SK-N-SH treated with all-trans-retinoic acid at 6 μM for 48 hours (cell line): ENCODE measurements around the gene PGAP1.

Experiments used
- ESRRG ChIP-seq: fragments of 250-450 bp; sonication (Bioruptor Pico); IDR thresholded peaks from 2 replicates; pipeline ENCODE4 v1.6.1; 2021; ENCODE audit warnings: mild to moderate bottlenecking
- RARB ChIP-seq: fragments of 250-450 bp; sonication (Bioruptor Pico); IDR thresholded peaks from 2 replicates; pipeline ENCODE4 v1.8.0; 2021; ENCODE audit warnings: mild to moderate bottlenecking, moderate library complexity
- TOX ChIP-seq: fragments of 250-450 bp; sonication (Bioruptor Pico); IDR thresholded peaks from 2 replicates; pipeline ENCODE4 v1.8.0; 2021; ENCODE audit warnings: mild to moderate bottlenecking, moderate library complexity, borderline replicate concordance
- ZNF70 ChIP-seq: fragments of 450-650 bp; formaldehyde crosslinking; IDR thresholded peaks from 2 replicates; pipeline ENCODE4 v1.5.0; 2020; ENCODE audit warnings: mild to moderate bottlenecking, moderate library complexity
- TF ChIP-seq, protein P1 (sequence below): fragments of 250-450 bp; sonication (Bioruptor Pico); IDR thresholded peaks from 2 replicates; pipeline ENCODE4 v1.5.0; 2020; ENCODE audit warnings: mild to moderate bottlenecking, moderate library complexity
- TF ChIP-seq, protein P2 (sequence below): fragments of 250-450 bp; sonication (Bioruptor Pico); IDR thresholded peaks from 2 replicates; pipeline ENCODE4 v1.8.0; 2020; ENCODE audit warnings: mild to moderate bottlenecking, moderate library complexity, borderline replicate concordance

GRCh38 chr2:196941398-196942078 lies 15.0 kb upstream of the PGAP1 start:
- TF ChIP-seq ZNF70 (CRISPR knock-in tag) = no peak
- TF ChIP-seq, protein P1, sequence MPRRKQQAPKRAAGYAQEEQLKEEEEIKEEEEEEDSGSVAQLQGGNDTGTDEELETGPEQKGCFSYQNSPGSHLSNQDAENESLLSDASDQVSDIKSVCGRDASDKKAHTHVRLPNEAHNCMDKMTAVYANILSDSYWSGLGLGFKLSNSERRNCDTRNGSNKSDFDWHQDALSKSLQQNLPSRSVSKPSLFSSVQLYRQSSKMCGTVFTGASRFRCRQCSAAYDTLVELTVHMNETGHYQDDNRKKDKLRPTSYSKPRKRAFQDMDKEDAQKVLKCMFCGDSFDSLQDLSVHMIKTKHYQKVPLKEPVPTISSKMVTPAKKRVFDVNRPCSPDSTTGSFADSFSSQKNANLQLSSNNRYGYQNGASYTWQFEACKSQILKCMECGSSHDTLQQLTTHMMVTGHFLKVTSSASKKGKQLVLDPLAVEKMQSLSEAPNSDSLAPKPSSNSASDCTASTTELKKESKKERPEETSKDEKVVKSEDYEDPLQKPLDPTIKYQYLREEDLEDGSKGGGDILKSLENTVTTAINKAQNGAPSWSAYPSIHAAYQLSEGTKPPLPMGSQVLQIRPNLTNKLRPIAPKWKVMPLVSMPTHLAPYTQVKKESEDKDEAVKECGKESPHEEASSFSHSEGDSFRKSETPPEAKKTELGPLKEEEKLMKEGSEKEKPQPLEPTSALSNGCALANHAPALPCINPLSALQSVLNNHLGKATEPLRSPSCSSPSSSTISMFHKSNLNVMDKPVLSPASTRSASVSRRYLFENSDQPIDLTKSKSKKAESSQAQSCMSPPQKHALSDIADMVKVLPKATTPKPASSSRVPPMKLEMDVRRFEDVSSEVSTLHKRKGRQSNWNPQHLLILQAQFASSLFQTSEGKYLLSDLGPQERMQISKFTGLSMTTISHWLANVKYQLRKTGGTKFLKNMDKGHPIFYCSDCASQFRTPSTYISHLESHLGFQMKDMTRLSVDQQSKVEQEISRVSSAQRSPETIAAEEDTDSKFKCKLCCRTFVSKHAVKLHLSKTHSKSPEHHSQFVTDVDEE = no peak
- no peak for TF ChIP-seq RARB
- TF ChIP-seq, protein P2, sequence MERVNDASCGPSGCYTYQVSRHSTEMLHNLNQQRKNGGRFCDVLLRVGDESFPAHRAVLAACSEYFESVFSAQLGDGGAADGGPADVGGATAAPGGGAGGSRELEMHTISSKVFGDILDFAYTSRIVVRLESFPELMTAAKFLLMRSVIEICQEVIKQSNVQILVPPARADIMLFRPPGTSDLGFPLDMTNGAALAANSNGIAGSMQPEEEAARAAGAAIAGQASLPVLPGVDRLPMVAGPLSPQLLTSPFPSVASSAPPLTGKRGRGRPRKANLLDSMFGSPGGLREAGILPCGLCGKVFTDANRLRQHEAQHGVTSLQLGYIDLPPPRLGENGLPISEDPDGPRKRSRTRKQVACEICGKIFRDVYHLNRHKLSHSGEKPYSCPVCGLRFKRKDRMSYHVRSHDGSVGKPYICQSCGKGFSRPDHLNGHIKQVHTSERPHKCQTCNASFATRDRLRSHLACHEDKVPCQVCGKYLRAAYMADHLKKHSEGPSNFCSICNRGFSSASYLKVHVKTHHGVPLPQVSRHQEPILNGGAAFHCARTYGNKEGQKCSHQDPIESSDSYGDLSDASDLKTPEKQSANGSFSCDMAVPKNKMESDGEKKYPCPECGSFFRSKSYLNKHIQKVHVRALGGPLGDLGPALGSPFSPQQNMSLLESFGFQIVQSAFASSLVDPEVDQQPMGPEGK (CRISPR knock-in tag) = no peak
- TF ChIP-seq ESRRG (CRISPR knock-in tag) = no peak
- TF ChIP-seq TOX (CRISPR knock-in tag) = no peak
